ENCODE results near the gene RAB34.
"Not testable (repeated sequence)": the region's sequence is repeated elsewhere in the genome, so short reads cannot be mapped to it uniquely, and the experiment has no call there.

RAB34 gene

GRCh38 chr17:28726627-28727491, 9.2 kb upstream of the RAB34 start:
- DNase-seq = peak; percentile 96

DNA sequence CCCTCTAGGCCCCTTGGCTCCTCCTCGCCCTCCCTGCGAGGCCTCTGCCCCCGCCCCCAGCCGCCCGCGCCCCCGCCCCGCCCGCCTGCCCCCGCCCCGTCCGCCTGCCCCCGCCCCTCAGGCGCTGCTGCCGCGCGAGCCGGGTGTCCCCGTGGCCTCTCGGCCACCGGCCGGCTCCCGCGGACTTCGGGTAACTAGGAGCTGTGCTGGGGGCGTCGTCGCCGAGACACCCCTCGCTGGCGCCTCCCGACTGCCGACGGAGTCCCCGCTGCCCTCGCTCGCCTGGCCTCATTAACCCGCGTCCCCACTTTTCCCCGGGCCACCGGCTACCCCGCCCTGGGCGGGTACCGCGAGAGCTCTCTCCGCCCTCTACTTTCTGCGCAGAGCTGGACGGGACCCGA, 8.6 kb upstream of the RAB34 start, which contains the start of gene TLCD1:
TSS of gene TLCD1 (minus strand) at position 8 of the 401 bp plus-strand sequence. CDS start 136 bp downstream, outside the sequence.
- peak; percentile 87 for DNase-seq

DNA sequence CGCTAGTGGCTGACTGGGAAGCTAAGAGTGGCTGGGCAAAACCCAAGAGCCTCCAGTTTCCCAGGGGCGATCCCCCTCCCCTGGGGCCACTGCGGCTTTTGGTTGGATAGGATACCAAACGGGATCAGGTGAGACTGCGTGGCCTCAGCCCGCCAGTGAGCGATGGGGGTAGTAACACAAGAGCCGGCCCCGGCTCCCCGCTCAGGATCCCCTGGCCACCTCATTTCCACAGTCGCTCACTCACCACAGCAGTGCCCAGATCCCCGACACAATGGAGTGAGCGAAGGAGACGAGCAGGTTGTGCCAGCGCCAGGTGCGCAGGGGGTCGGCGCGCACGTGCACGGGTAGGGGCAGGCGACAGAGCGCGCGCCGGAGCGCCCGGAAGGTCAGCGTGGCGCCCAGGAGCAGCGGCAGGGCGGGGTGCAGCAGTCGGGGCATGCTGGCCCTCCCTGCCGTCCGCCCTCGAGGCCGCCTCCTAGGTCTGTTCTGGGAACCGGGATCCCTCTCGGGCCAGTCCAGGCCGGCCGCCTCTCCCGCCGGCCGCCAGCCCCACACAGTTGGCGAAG, 8.1 kb upstream of the RAB34 start:
- peak; percentile 88 for DNase-seq

DNA sequence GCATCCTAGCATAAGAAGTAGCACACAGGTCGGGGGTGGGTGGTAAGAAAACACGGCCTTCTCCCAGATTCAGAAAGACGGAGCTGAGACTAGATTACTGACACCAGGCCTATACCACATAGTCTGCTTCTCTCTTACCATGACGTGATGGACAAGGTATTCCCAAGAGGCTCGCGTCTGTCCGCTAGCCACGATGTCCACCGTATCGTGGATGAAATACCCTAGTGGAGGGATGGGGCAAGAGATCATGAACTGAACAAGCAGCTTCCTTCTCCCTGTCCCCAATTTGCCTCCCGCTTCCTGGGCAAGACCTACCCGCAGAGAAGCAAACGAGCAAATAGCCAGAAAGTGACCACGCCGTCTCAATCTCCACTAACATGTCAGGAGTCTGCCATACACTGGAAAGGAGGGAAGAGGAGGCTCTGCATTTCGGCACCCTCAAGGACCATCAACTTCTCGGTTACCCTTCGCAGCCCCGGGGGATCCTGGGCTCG, 7.5 kb upstream of the RAB34 start:
- DNase-seq = peak; percentile 73

GRCh38 chr17:28724500-28725165, 7.0 kb upstream of the RAB34 start:
- peak; percentile 40 for DNase-seq

GRCh38 chr17:28723836-28724499, 6.3 kb upstream of the RAB34 start:
- DNase-seq = not testable (repeated sequence)

DNA sequence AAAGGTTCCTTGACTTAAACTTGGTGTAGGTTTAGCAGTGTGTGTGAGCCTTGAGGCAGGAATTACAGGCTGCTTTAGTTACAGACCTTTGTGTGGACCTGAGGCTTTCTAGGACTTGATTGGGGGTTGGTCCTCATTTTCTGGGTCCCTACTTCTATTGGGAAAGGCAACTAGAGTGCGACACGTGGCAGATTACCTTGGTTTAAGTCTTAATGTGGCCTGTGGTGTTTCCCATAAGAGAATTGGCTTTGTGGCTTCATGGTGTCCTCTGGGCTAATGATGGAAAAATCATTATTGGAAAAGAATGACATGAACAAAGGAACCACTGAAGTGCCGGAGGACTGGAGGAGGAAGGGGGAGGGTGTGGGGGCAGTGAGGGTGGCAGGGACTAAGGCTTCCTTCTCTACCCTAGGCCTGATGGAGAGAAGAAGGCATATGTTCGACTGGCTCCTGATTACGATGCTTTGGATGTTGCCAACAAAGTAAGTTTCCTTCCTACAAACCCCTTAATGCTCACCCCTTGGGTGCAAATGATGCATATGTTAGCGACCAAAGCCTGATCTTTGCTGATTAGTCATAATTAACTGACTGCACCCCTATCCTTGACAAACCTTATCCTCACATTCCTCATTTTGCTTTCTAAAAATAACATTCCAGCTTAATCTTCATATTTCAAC, 5.6 kb upstream of the RAB34 start:
- DNase-seq = no peak

DNA sequence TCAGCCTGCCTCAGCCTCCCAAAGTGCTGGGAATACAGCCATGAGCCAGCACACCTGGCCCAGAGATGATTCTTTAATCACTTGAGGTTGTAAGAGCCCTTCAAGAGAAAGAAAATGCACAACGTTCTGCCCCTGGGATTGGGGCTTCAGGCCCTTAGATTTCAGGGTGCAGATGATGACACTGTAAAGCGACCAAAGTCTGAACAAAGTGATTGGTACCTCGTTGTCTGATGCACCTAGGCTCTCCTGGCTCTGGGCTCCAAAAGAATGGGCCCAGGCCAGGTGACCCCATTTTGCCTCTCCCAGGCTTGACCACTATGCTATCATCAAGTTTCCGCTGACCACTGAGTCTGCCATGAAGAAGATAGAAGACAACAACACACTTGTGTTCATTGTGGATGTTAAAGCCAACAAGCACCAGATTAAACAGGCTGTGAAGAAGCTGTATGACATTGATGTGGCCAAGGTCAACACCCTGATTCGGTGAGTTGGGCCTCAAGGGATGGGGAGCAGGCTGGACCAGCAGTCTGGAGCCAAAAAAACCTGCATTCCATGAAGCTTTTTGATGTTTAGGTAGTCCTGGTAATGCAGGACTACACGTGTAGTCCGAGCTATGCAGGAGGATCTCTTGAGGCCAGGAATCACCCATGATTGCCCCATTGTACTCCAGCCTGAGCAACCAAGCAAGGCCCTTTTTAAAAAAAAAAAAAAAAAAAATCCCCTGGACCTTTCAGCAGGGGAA, 4.9 kb upstream of the RAB34 start:
- DNase-seq = no peak

GRCh38 chr17:28720997-28721329, 3.3 kb upstream of the RAB34 start:
- not testable (repeated sequence) for DNase-seq

DNA sequence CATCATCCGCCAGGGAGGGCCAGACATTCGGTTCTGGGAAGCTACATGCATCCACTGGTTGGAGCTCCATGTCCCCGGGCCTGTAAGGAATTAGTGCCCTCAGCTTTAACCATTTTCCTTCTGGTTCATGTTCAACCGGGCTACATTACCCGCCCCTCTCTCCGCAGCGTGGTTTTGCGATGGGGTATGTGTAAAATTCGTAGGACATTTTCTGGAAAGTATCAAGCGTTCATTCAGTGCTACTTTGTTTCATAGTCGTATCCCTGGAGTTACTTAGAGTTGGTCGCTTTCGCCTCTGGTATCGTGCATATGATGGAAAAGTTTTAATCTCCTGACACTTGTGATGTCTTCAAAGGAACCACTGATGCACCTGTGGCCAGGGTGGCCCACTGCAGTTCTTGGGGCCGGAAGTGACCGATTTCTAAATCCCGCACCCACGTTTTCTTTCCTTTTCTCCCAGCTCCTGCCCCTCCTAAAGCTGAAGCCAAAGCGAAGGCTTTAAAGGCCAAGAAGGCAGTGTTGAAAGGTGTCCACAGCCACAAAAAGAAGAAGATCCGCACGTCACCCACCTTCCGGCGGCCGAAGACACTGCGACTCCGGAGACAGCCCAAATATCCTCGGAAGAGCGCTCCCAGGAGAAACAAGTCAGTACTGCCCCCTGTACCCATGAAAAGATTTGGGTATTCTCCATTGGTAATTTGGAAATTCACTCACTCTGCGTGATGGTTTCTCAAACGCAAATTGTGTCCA, 2.8 kb upstream of the RAB34 start:
- peak; percentile 65 for DNase-seq

DNA sequence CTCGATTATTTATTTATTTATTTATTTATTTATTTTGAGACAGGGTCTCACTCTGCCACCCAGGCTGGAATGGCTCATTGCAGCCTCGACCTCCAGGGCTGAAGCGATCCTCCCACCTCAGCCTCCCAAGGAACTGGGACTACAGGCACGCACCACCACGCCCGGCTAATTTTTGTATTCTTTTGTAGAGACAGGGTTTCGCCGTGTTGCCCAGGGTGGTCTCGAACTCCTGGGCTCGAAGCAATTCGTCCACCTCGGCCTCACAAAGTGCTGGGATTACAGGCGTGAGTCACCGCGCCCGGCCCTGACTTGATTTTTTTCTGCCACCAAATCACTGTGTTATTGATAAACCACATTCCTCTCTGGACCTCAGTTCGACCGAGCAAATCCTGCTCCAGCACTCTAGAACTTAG, 1.4 kb upstream of the RAB34 start:
- DNase-seq = no peak

- DNase-seq = no peak
These were observed 809 bp upstream of the RAB34 start for GRCh38 chr17:28718333-28719020.

GRCh38 chr17:28716740-28717577, 709 bp downstream of the RAB34 start:
- DNase-seq = no peak

GRCh38 chr17:28715217-28715616, 2.5 kb downstream of the RAB34 start:
- DNase-seq = no peak

DNA sequence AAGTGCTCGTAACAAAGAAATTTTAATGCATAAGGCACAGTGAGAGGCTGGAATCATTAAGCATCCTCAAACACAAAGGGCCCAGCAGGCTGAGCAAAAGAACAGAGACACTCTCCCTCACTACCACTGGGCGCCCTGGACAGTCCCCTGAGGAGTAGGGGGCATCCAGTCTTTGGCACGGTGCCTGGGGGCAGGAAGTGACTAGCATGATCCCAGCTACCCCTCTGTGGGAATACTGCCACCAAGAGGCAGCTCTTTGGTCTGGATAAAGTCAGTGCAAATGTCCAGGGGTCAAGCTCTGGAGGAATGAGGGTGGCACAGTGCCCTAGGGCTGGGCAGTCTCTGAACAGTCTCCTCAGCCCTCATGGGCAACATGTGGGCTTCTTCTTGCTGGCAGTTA, 3.4 kb downstream of the RAB34 start:
- no peak for DNase-seq

GRCh38 chr17:28712705-28713415, 4.8 kb downstream of the RAB34 start:
- no peak for DNase-seq

- peak; percentile 80 for DNase-seq
These were observed 5.5 kb downstream of the RAB34 start for GRCh38 chr17:28712032-28712704.

DNA sequence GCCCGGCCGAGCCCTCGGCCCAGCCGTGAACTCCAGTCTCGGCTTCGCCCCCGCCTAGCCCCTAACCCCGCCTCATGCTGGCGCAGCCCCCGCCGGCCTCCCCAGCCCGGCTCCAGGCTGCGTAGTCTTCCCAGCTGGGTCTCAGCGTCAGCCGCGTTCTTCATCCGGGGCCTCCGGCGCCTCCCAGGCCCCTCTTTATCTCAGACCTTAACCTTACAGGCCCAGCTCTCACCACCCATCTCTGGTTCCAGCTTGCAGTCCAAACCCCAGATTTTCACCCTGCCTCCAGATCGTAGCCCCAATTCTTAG, 6.0 kb downstream of the RAB34 start, which contains the start of gene PROCA1:
TSS of gene PROCA1 (minus strand) at position 166 of the 309 bp plus-strand sequence. CDS start 228 bp downstream, outside the sequence.
- peak; percentile 78 for DNase-seq
